OCI-M2 (cell line): ENCODE measurements around the gene OPA1.
"Not testable (repeated sequence)": the region's sequence is repeated elsewhere in the genome, so short reads cannot be mapped to it uniquely, and the experiment has no call there.

Experiments
- DNase-seq: peaks from one replicate; lab custom pipeline; 2025; ENCODE audit not compliant: unreplicated experiment; lab: John Stamatoyannopoulos, UW

OPA1 gene

GRCh38 chr3:193589129-193589528, 3.9 kb upstream of the OPA1 start:
- DNase-seq = no peak

- no peak for DNase-seq
Observed at GRCh38 chr3:193589616-193590015, 3.4 kb upstream of the OPA1 start.

- no peak for DNase-seq
Observed at GRCh38 chr3:193590088-193590856, 2.7 kb upstream of the OPA1 start.

- no peak for DNase-seq
Observed at GRCh38 chr3:193593668-193594030, 641 bp downstream of the OPA1 start.

GRCh38 chr3:193594946-193595689, 2.1 kb downstream of the OPA1 start:
- DNase-seq = no peak

- no peak for DNase-seq
Observed at GRCh38 chr3:193595939-193596487, 3.0 kb downstream of the OPA1 start.

- no peak for DNase-seq
Observed at GRCh38 chr3:193598202-193598601, 5.2 kb downstream of the OPA1 start.

- DNase-seq = no peak
Observed at GRCh38 chr3:193599393-193599792, 6.4 kb downstream of the OPA1 start.

- DNase-seq = peak; percentile 22
Observed at GRCh38 chr3:193605876-193606275, 12.9 kb downstream of the OPA1 start.

GRCh38 chr3:193606892-193607291, 13.9 kb downstream of the OPA1 start:
- not testable (repeated sequence) for DNase-seq

- not testable (repeated sequence) for DNase-seq
Observed at GRCh38 chr3:193610516-193610915, 17.5 kb downstream of the OPA1 start.

- no peak for DNase-seq
Observed at GRCh38 chr3:193614430-193614829, 21.4 kb downstream of the OPA1 start.

- no peak for DNase-seq
Observed at GRCh38 chr3:193617628-193618027, 24.6 kb downstream of the OPA1 start.

- no peak for DNase-seq
Observed at GRCh38 chr3:193620057-193620456, 27.0 kb downstream of the OPA1 start.

- DNase-seq = no peak
Observed at GRCh38 chr3:193620650-193621049, 27.6 kb downstream of the OPA1 start.

GRCh38 chr3:193621127-193621526, 28.1 kb downstream of the OPA1 start:
- no peak for DNase-seq

GRCh38 chr3:193630005-193630404, 37.0 kb downstream of the OPA1 start:
- no peak for DNase-seq

- DNase-seq = no peak
Observed at GRCh38 chr3:193637831-193638230, 44.8 kb downstream of the OPA1 start.

GRCh38 chr3:193638833-193639232, 45.8 kb downstream of the OPA1 start:
- no peak for DNase-seq

GRCh38 chr3:193640165-193640715, 47.2 kb downstream of the OPA1 start:
- no peak for DNase-seq

- no peak for DNase-seq
Observed at GRCh38 chr3:193640728-193641439, 47.9 kb downstream of the OPA1 start.
